ENCODE results near the gene TEX10.
"Not testable (repeated sequence)": the region's sequence is repeated elsewhere in the genome, so short reads cannot be mapped to it uniquely, and the experiment has no call there.

TEX10 gene

GRCh38 chr9:100341889-100342288 is 10.9 kb downstream of the TEX10 start:
- DNase-seq, result no peak

DNA sequence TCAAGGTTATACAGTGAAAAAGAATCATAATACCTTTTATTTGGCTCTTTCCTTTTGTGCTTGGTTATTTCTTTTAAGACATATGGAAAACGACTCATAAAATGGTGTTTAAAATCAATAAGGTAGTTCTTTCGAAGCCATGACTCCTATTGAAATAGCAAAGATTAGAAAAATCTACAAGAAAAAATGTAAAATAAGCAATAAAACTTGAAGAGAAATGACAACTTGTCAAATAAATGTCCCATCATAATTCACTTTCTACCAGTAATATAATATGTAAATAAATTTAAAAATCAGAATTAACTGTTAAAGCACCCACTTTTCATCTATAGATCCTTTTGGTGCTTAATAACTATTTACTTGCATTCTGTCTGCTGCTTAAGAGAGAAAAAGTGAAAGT is 12.5 kb downstream of the TEX10 start:
- no peak for DNase-seq

GRCh38 chr9:100338736-100339135 is 14.0 kb downstream of the TEX10 start:
- DNase-seq, result not testable (repeated sequence)

DNA sequence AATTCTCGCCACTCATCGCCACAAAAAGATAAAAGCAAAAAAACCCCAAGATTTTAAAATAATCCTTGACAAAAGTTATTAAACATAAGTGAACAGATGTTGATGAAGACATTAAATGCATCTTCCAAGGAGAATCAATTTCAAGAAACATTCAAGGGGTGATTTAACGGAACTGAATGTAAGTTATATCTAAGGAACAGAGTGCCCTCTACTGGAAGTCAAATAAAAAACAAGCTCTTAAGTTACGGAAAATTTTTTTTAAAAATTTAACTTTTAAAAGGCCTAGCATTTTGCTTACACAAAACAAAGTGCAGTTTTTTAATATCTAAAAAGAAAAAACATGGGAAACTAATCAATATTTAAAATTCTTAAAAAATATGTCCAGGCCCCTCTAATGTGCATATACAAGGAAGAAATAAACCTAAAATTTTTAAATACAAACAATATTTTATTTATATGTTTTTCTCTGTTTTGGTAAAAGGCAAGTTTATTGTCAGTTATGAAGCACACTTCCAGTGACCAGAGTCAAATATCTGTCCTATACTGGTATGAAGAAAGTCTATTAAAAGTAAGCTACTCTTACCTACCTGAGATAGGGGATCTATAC is 28.0 kb downstream of the TEX10 start:
- DNase-seq, result no peak

GRCh38 chr9:100322954-100323536 is 29.7 kb downstream of the TEX10 start:
- DNase-seq, result no peak

GRCh38 chr9:100317706-100318105 is 35.0 kb downstream of the TEX10 start:
- DNase-seq, result no peak

DNA sequence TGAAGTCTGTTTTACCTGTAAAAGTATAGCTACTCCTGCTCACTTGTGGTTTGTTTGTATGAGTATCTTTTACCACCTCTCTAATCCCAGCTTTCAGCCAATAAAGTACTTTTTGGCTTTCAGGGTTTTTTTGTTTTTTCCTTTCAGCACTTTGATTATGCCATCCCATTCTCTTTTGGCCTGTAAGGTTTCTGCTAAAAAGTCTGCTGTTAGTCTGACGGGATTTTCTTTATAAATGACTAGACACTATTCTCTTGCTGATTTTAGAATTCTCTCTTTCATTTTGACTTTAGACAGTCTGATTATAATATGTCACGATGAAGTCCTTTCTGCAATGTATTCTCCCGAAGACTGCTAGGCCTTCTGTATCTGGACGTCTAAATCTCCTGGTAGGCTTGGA is 37.2 kb downstream of the TEX10 start:
- no peak for DNase-seq

DNA sequence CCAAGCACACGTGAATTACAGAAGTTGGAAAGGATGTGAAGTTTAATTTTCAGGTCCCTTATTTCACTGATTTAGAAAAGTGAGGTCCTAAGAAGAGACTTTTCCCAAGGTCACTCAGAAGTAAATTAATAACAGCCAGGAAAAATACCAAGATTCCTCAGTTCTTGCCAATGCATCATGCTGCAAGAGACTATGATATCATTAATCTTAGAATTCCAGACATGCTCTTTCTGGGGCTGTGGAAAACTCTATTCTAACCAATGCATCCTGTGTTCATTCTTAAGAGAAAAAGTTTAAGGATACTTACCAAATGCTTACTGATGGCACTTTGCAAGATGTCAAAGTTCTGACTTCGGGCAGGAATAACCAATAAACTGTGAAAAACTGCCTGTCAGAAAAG is 42.8 kb downstream of the TEX10 start:
- no peak for DNase-seq

GRCh38 chr9:100308965-100309564 is 43.7 kb downstream of the TEX10 start:
- DNase-seq, result no peak

- DNase-seq, result no peak
Observed at GRCh38 chr9:100307080-100307479, 45.7 kb downstream of the TEX10 start.

DNA sequence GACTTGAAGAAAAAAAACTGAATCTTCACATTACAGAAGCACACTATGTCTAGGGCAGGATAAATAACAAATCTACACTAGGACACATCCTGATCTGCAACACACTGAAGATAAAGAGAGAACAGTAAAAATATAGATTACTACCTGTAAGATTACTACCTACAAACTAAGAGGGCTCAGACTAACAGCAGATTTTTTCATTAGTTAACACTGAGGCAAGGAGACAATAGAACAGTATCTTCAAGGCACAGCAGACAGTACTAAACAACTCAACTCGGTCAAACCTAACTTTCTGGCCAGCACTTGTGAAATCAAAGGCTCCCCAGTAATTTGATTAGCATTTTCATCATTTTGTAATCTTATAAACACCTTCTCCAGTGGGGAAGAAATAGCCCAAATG is 46.5 kb downstream of the TEX10 start:
- no peak for DNase-seq

DNA sequence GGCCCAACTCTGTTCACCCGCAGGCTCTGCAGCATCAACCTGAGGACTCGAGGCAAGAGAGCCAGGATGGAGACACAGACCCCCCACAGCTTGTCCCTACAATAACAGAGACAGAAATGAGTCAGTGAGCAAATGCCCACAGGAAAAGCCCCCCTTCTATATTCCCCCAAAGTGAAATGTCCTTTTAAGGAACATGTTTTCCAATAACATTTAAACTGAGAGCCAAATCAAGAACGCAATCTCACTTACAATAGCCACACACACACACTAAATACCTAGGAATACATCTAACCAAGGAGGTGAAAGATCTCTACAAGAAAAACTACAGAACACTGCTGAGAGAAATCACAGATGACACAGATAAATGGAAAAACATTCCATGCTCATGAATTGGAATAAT is 49.0 kb downstream of the TEX10 start:
- DNase-seq, result no peak

DNA sequence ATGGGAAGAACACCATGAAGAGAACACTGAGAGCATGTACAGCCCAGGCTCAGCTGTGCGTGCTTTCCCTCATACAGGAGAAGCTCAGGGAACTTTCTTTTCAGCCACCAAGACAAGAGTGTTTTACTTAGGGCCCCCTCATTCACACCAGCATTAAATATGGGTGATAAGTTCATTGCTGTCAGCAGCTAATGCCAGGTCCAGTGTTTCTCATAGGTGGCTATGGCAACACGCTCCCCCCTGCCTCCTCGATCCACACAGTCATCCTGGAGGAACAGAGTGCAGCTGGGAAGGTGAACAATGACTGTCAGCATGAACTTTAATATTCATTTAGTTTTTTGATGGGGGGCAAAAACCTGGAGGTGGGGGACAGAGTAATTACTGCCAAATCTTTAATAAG is 54.4 kb downstream of the TEX10 start:
- no peak for DNase-seq

DNA sequence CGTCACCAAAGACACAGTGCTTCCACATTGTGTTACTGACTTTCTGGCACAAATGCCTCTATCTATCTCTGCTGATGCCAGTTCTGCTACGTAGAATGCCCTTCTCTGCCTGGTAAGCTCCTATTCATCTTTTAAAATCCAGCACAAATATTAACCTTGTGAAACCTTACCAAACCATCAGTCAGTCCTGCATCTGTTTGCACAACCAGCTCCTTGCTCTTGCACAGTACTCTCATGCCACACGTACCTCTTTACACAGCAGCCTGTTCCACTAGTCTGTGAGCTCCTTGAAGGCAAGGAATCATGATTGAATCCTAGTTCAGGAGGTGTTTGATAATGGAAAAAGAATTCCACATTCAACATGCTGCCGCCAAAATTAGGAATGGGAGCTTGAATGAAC is 56.3 kb downstream of the TEX10 start:
- no peak for DNase-seq

DNA sequence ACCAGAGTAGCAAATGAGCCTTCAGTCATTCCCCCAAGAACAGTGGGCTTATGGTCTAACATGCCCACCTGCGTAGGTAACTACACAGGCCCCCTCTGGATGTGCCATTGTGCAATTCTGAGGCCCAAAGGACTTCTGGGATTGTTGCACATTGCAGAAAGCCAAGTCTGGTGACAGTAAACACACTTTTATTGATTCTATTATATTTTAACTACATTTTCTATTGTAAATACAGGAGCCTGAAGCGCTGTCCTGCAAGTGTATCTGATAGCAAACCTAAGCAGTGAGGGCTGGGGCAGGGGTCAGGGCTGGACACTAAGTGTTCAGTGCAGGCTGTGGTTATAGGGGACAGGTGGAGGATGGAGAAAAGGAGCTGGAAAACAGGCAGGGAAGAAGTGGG is 57.5 kb downstream of the TEX10 start:
- DNase-seq, result no peak

- no peak for DNase-seq
Observed at GRCh38 chr9:100294806-100295205, 57.9 kb downstream of the TEX10 start.

DNA sequence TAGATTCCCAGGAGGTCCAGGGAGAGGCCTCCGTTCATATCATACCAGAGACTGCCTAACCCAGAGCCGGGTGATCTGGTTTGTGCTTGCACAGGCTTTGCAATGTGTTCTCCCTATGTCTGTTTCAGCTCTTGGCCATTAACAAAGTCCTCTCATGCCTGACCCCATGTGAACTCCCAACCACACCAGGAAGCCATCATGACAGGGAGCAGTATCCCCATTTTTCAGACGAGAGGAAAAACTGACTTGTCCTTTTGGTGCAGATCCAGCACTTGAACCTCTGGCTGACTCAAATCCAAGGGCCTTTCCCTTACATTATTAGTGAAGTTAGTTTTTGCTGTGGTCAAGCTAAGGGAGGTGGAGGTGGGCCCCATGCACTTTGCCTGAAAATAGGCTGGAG is 58.4 kb downstream of the TEX10 start:
- DNase-seq, result no peak

DNA sequence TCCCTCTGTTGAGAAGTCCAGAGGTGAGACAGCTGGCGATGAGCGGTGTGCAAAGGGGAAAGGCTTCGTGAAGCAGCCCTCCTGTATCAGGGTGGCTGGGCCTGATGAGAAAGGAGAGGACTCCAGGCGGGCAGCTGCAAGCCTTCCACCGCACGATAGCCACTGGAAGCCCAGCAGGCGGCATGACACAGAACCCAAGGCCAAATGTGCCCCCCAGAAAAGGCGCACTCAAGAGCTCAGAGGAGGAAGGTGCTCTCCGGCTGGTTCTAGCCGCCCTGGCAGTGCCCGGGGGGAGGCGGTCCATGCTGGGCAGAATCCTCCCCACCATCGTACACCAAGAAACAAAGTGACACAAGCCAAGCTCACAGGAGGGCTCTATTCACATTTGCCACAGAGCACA is 60.3 kb downstream of the TEX10 start:
- DNase-seq, result no peak

DNA sequence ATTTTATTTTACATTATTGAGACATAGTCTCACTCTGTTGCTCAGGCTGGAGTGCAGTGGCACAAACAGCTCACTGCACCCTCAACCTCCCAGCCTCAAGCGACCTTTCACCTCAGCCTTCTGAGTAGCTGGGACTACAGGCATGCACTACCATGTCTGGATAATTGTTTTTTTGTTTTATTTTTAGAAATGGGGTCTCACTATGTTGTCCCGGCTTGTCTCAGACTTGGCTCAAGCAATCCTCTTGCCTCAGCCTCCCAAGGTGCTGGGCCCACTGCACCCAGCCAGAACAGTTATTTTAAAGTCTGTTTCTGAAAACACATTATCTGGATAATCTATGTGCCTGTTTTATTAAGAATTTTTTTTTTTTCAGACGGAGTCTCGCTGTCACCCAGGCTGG is 62.0 kb downstream of the TEX10 start:
- no peak for DNase-seq

DNA sequence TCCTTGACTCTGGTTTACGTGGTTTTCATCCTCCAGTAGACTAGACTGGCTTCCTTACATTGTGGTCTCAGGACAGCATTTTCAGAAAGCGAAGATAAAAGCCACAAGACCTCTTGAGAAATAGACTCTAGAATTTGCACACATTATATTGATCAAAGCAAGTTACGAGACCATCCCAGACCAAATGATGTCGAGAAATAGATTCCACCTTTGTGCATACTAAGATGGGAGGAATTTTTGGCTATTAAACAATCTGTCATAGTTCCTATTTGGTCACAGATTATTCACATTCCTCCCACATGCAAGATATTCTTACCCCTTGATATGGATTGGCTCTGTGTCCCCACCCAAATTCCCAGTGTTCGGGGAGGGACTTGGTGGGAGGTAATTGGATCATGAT is 65.6 kb downstream of the TEX10 start:
- DNase-seq, result no peak

DNA sequence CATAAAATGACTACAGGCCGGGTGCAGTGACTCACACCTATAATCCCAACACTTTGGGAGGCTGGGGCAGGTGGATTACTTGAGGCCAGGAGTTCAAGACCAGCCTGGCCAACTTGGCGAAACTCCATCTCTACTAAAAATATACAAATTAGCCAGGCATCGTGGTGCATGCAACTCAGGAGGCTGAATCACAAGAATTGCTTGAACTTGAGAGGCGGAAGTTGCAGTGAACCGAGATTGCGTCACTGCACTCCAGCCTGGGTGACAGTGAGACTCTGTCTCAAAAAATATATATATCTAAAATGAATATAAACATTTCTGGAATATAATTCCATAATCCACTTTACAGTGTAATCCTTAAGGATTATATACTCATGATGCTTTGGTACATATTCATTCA is 66.5 kb downstream of the TEX10 start:
- no peak for DNase-seq

- no peak for DNase-seq
Observed at GRCh38 chr9:100285601-100286000, 67.1 kb downstream of the TEX10 start.

GRCh38 chr9:100285080-100285479 is 67.7 kb downstream of the TEX10 start:
- DNase-seq, result no peak

- DNase-seq, result no peak
Observed at GRCh38 chr9:100284247-100284646, 68.5 kb downstream of the TEX10 start.

GRCh38 chr9:100282388-100282719 is 70.4 kb downstream of the TEX10 start:
- DNase-seq, result no peak
